Tibial artery (tissue), 4 donors: ENCODE measurements around the gene ABLIM2.
A peak's percentile ranks its signal among the peaks of the same experiment; 100 is the strongest.

Source experiments
- DNase-seq, 2 donors: peaks; one replicate each; pipeline ENCODE4 v3.0.0-alpha.2; 2019
- H3K27ac ChIP-seq, 2 donors: fragments of 200-600 bp; sonication (generic) in 1 of 2; 1 replicate in 1 of 2; 2 replicates in 1 of 2; pipeline ENCODE4 v1.5.1; 2018 to 2019; ENCODE audit warnings: mild to moderate bottlenecking in 1 of 2
- H3K27me3 ChIP-seq, 2 donors: fragments of 200-600 bp; sonication (generic) in 1 of 2; one replicate each; pipeline versions ENCODE4 v1.5.1 to v1.6.0; 2016 to 2019
- H3K36me3 ChIP-seq, 3 donors: fragments of 200-600 bp; sonication (generic) in 2 of 3; one replicate each; pipeline ENCODE4 v1.5.1; 2016 to 2019; ENCODE audit warnings: mild to moderate bottlenecking in 2 of 3
- H3K4me1 ChIP-seq, 4 donors: fragments of 200-600 bp; sonication (generic) in 2 of 4; 1 replicate in 3 of 4; 2 replicates in 1 of 4; pipeline ENCODE4 v1.5.1; 2016 to 2019
- H3K4me3 ChIP-seq, 2 donors: fragments of 200-600 bp; sonication (generic) in 1 of 2; 1 replicate in 1 of 2; 2 replicates in 1 of 2; pipeline ENCODE4 v1.5.1; 2018 to 2019; ENCODE audit warnings: mild to moderate bottlenecking in 2 of 2
- H3K9me3 ChIP-seq, 3 donors: fragments of 200-600 bp; sonication (generic) in 1 of 3; one replicate each; pipeline ENCODE4 v1.5.1; 2016 to 2019
- intact Hi-C: fragments of 100-400 bp; cut with DNase I; formaldehyde crosslinking; loops from one replicate; pipeline ENCODE4 v1.15.0; 2023; ENCODE audit warnings: low total_unique reads
- TF ChIP-seq, protein P1 (sequence below), 2 experiments: fragments of 200-600 bp in 1 of 2; fragments of 450-650 bp in 1 of 2; IDR thresholded peaks; one replicate each; pipeline ENCODE4 v1.5.1; 2017 to 2019; ENCODE audit warnings: antibody characterized with exemption in 2 of 2, mild to moderate bottlenecking in 1 of 2, moderate library complexity in 1 of 2

Gene ABLIM2

DNA sequence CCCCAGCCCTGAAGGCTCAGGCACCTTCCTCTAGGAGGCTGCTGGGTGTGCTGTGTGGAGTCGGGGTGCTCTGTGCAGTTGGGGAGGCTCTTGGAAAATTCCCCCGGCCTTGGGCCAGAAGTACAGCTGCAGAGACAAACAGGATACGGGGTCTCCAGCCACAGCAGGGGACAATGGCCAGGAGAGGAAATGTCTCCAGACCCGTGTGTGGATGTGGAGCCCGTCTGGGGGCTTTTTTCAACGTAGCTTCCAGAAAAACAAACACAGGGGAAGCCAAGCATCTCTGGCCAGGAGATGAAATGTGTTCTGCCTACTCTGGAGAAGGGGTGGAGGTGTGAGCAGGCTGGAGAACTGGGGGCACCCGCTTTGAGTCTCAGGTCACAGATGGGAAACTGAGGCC lies 36.8 kb upstream of the ABLIM2 start:
- Histone ChIP-seq H3K4me3 (no peak overlapping the region), H3K4me1 (peaks cover 0 to 32% (median 20%) of the 10 kb centered on the region in 4 donors), H3K27ac (no peak overlapping the region), H3K9me3 (no peaks in the 10 kb centered on the region), H3K27me3 (peaks cover 0 to 4% of the 10 kb centered on the region in 2 donors), H3K36me3 (no peaks in the 10 kb centered on the region)
- intact Hi-C loops = no loop called here
- DNase-seq = no peak
- TF ChIP-seq, protein P1, sequence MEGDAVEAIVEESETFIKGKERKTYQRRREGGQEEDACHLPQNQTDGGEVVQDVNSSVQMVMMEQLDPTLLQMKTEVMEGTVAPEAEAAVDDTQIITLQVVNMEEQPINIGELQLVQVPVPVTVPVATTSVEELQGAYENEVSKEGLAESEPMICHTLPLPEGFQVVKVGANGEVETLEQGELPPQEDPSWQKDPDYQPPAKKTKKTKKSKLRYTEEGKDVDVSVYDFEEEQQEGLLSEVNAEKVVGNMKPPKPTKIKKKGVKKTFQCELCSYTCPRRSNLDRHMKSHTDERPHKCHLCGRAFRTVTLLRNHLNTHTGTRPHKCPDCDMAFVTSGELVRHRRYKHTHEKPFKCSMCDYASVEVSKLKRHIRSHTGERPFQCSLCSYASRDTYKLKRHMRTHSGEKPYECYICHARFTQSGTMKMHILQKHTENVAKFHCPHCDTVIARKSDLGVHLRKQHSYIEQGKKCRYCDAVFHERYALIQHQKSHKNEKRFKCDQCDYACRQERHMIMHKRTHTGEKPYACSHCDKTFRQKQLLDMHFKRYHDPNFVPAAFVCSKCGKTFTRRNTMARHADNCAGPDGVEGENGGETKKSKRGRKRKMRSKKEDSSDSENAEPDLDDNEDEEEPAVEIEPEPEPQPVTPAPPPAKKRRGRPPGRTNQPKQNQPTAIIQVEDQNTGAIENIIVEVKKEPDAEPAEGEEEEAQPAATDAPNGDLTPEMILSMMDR (IDR thresholded peaks at IDR 0.05) = no peak

DNA sequence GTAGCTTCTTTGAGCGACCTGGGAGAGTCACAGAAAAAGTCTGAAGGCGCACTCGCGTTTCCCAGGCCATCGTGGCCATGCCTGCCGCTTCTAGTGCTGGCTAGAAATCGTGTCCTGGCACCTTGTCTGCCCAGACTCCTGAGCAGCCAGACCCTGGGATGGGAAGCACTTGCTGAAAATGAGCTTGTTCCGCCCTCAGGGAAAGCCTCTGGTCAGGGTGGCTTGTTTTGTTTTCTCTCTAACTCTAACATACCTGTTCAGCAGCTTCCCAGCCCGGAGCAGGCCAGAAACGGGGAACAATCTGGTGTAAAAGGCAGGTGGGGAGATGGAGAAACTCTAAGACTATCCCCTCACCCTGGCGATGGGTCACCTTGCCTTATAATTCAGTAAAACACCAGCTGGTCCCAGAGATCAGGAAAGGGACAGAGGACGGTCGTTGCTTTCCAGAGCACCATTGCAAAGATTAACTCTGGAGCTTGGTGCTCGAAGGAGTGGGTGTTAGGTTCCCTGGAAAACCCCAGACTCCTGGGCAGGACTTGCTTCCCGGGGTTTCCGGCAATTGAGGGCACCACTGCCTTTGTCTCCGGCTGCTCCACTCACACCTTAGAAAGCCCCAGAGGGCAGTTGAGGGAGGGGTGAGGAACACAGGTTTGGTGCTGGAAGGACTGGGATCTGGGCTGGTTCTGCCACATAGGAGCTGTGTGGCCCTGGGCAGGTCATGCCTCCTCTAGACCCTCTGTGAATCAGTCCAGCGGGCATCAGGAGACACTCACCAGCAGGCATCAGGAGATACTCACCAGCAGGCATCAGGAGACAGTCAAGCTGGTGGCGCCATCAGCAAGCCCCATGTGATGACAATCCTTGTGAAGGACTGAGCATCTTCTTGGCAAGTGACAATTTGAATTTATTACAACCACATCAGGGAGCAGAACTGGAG lies 36.0 kb upstream of the ABLIM2 start:
- no peak overlapping the region for H3K4me3 ChIP-seq
- TF ChIP-seq, protein P1 (IDR thresholded peaks at IDR 0.05) = no peak
- H3K36me3 ChIP-seq = no peaks in the 10 kb centered on the region
- no peaks in the 10 kb centered on the region for H3K9me3 ChIP-seq
- no peak overlapping the region for H3K27ac ChIP-seq
- intact Hi-C loops = no loop called here
- DNase-seq = no peak
- peaks cover 0 to 31% (median 24%) of the 10 kb centered on the region in 4 donors for H3K4me1 ChIP-seq
- peaks cover 0 to 4% of the 10 kb centered on the region in 2 donors for H3K27me3 ChIP-seq

DNA sequence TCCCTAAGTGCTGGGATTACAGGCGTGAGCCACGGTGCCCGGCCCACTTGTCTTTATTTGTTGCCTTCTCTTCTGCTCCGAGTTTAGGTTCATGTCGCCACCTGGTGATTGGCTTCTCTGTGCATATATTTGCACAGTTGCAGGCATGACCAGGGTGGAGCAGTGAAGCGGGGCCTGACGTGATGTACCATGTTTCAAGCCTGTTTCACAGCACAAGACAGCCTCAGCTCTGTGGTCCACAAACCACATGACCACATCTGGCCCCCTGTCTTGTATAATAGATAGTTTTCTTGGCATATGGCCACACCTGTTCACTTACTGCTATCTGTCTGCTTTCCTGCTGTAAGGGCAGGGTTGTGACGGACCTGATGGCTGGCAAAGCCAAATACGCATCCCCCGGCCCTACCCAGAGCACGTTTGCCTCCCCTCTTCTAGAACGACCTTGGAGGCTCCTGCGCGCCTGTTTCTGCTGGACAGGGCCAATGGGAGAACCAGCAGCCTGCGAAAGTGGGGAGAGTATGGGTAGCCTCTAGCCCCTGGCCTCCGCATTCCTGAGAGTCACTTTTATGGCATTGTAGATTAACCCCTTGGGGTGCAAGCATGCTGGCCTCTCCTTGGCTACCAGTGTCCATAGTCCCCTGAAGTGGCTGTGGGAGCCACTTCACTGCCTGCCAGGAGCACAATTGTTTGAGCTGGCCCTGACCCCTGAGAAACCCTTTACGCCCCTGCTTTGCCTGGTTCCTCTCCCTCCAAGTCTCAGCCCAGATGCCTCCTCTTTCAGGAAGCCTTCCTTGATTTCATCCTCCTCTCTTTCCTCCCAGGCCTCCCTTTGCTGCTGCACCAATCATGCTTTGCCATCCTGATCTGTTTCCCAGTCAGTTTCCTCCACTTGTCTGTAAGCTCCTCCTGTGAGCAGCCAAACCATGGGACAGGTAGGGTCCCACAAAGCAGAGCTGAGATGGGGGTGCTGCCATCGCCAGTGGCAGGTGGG lies 34.4 kb upstream of the ABLIM2 start:
- DNase-seq = peak in 1 of 2 donors; percentile 61
- TF ChIP-seq, protein P1 (IDR thresholded peaks at IDR 0.05) = no peak
- no peak overlapping the region for H3K4me3 ChIP-seq
- no peaks in the 10 kb centered on the region for H3K36me3 ChIP-seq
- H3K9me3 ChIP-seq = no peaks in the 10 kb centered on the region
- intact Hi-C loops = no loop called here
- peaks cover 0 to 9% of the 10 kb centered on the region in 2 donors for H3K27me3 ChIP-seq
- no peak overlapping the region for H3K27ac ChIP-seq
- peaks cover 0 to 35% (median 25%) of the 10 kb centered on the region in 4 donors for H3K4me1 ChIP-seq

DNA sequence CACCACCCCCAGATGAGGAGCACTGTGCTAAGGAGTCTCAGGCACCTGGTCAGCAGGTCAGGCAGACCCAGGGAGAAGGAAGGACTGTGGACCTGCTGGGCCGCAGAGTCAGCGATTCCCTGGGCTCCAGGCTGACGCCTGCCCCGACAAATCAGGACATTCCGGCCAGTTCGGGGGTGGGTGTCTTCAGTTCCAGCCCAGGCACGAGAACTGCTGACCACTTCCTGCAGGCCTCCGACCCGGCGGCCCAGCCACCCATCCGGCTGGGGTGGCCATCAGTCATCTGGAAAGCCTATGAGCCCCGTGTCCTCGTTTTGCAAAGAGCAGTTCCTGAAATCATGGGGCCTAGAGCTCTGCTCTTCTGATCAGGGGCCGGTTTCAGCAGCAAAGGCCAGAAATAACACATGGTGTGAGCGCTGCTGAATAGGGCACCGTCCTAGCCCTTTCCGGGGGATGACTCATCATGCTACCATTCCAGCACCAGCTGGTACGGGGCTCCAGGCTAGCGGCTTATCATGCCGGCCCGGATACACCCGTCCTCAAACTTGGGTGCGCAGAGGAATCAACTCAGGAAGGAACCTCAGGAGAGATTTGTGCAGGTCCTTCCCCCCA lies 32.6 kb upstream of the ABLIM2 start:
- Histone ChIP-seq H3K4me1 (peaks cover 0 to 35% (median 25%) of the 10 kb centered on the region in 4 donors), H3K9me3 (no peaks in the 10 kb centered on the region), H3K36me3 (no peaks in the 10 kb centered on the region), H3K27ac (peak overlapping the region; percentile 63 to 68), H3K4me3 (no peak overlapping the region), H3K27me3 (peaks cover 0 to 9% of the 10 kb centered on the region in 2 donors)
- TF ChIP-seq, protein P1 (IDR thresholded peaks at IDR 0.05) = no peak
- DNase-seq = peak; percentile 80 to 88
- intact Hi-C loops = no loop called here
